Activated CD8-positive, alpha-beta T cell treated with anti-CD3 and anti-CD28 coated beads, Interleukin-2, amount 10 ng/mL, durations not matched to agents 7 days and 5 days (primary cell): Measurements from ENCODE around the gene CHN2. TPM values are rescaled to one million over a fixed set of nuclear protein-coding genes. Genes with fewer than 3 reads are reported as not detected.

Experiments used
- ATAC-seq: fragments of 150-1000 bp; cut with Tn5 transposase; one replicate; pipeline ENCODE4 v1.10.0; 2021; ENCODE audit warnings: moderate library complexity
- CTCF ChIA-PET: fragments of 350-600 bp; sonication (Branson Sonifier 250); formaldehyde crosslinking; loops from one replicate; lab custom pipeline; 2021; ENCODE audit warnings: antibody characterized with exemption; lab: Charles Lee
- POLR2A ChIA-PET: fragments of 350-600 bp; sonication (Branson Sonifier 250); formaldehyde crosslinking; loops from one replicate; lab custom pipeline; 2021; ENCODE audit warnings: antibody characterized with exemption; lab: Charles Lee
- DNase-seq: peaks from one replicate; pipeline ENCODE4 v3.0.0-alpha.2; 2020
- H3K27ac Mint-ChIP-seq: one replicate; pipeline ENCODE4 v1.8.0; 2021; ENCODE audit warnings: mild to moderate bottlenecking, mixed read lengths
- H3K27me3 Mint-ChIP-seq: one replicate; pipeline ENCODE4 v1.8.0; 2021; ENCODE audit warnings: low read depth, mixed read lengths
- H3K36me3 Mint-ChIP-seq: one replicate; pipeline ENCODE4 v1.8.0; 2021; ENCODE audit warnings: low read depth, mixed read lengths
- H3K4me1 Mint-ChIP-seq: one replicate; pipeline ENCODE4 v1.8.0; 2021; ENCODE audit warnings: low read depth, mixed read lengths
- H3K4me3 Mint-ChIP-seq: one replicate; pipeline ENCODE4 v1.8.0; 2021; ENCODE audit warnings: mild to moderate bottlenecking, mixed read lengths
- H3K9me3 Mint-ChIP-seq: one replicate; pipeline ENCODE4 v1.8.0; 2022; ENCODE audit warnings: mixed read lengths; ENCODE audit not compliant: insufficient read depth
- total RNA-seq, 2 experiments: library from RNA; stranded (reverse); gene quantifications; one replicate each; pipeline ENCODE4 v1.2.3, GENCODE V29; 2021

The CHN2 gene
- total RNA-seq, 2 experiments from 2014 or later, result 8.7 to 9.2 TPM

DNA sequence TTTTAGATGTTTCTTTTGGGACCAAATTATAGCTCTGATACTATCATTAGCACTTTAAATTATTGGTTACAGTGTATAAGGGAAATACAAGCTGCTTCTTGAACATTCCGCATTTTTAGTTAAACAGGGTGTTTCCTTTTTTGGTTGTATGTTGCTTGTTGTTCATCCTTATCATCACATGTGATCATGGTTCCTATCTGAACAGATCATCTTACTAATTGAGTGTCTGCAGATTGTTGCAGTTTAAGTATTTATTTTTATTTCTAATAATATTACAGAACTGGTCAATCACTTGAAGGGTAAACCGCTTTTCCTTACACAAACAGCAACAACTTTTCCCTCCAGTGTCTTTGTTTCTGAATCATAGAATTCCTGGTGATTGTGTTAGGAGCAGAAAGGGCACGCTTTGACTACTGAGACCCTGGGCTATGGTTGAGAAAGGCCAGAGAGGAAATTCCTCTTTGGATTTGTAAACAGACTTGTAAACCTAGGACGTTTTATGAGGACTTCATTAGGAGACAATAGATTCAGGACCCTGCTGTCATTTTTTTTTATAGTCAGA is 37.2 kb downstream of the CHN2 start:
- POLR2A ChIA-PET, result no interaction called here
- Mint-ChIP-seq H3K4me3 (no peak overlapping the region), H3K27me3 (no peaks in the 10 kb centered on the region), H3K4me1 (peaks cover 16% of the 10 kb centered on the region), H3K36me3 (no peaks in the 10 kb centered on the region), H3K9me3 (no peaks in the 10 kb centered on the region), H3K27ac (no peak overlapping the region)
- DNase-seq, result no peak
- CTCF ChIA-PET, result interaction anchor here (1.7 kb wide), 1 partner anchor 42 kb away, joined by 5 read pairs; no protein-coding TSS in a partner anchor
- ATAC-seq, result no peak

DNA sequence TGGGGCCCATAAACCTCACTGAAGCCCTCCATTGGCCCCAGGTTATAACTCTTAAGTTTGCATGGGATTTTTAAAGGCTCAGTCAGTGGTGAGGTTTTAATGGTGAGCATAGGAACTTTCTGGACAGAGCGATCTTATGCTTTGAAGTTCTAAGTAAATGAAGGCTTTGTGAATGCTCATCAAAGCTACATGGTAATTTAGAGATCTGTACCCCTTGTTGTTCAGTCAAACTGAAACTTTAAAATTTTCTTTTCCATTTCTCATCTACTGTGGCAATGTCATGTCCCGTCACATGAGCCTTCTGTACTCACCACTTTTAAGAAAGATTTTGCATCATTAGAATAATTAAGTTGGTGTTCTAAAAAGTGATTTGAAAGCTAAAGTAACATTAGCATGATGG is 39.9 kb downstream of the CHN2 start:
- no peak for DNase-seq
- CTCF ChIA-PET, result no interaction called here
- Mint-ChIP-seq H3K9me3 (no peaks in the 10 kb centered on the region), H3K27ac (no peak overlapping the region), H3K4me1 (peaks cover 16% of the 10 kb centered on the region), H3K36me3 (no peaks in the 10 kb centered on the region), H3K27me3 (peaks cover 3% of the 10 kb centered on the region), H3K4me3 (no peak overlapping the region)
- POLR2A ChIA-PET, result no interaction called here
- no peak for ATAC-seq

DNA sequence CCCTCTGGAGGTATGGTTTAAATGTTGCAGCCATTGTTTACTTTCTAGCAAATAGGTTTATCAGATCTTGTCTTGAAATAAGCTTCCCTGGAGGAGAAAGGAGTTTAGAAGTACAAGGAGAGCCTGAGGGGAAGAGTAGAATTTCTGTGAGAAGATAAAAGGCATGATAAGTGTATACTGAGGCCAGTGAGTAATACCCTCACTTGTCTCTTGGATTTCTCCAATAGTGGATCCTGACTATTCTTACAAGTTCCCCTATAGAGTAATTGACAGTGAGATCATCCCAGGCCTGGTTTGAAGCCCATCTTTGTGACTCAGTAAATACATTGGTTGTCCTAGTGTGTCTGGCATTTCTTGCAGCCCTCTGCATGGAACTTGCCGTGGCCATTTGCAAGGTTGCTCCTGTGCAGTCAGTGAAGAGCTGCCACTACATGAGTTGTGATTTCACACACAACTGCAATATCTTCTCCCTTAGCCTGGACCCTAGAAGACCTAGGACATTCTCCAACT is 41.6 kb downstream of the CHN2 start:
- Mint-ChIP-seq H3K27ac (no peak overlapping the region), H3K9me3 (no peaks in the 10 kb centered on the region), H3K4me3 (no peak overlapping the region), H3K4me1 (peaks cover 16% of the 10 kb centered on the region), H3K36me3 (no peaks in the 10 kb centered on the region), H3K27me3 (peaks cover 8% of the 10 kb centered on the region)
- no peak for ATAC-seq
- CTCF ChIA-PET, result no interaction called here
- no peak for DNase-seq
- POLR2A ChIA-PET, result no interaction called here

DNA sequence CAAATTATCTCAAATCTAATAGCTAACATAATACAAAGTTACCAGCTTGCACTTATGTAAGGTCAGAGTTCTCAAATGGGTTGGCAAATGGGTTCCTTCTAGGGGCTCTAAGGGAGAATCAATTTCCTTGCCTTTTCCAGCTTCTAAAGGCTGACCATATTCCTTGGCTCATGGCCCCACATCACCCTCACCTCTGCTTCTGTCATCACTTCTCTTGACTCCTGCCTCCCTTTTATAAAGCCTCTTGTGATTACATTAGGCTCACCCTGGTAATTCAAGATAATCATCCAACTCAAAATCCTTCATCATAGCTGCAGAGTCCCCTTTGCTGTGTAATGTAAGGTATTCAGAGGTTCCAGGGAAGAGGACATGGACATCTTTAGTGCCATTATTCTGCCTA is 42.1 kb downstream of the CHN2 start:
- Mint-ChIP-seq H3K27ac (no peak overlapping the region), H3K27me3 (peaks cover 8% of the 10 kb centered on the region), H3K4me1 (peaks cover 16% of the 10 kb centered on the region), H3K4me3 (no peak overlapping the region), H3K36me3 (no peaks in the 10 kb centered on the region), H3K9me3 (no peaks in the 10 kb centered on the region)
- ATAC-seq, result no peak
- CTCF ChIA-PET, result interaction anchor here (0.6 to 0.9 kb wide), 2 partner anchors 47 to 914 kb away, joined by 3 to 5 read pairs; no protein-coding TSS in a partner anchor
- POLR2A ChIA-PET, result no interaction called here
- no peak for DNase-seq

DNA sequence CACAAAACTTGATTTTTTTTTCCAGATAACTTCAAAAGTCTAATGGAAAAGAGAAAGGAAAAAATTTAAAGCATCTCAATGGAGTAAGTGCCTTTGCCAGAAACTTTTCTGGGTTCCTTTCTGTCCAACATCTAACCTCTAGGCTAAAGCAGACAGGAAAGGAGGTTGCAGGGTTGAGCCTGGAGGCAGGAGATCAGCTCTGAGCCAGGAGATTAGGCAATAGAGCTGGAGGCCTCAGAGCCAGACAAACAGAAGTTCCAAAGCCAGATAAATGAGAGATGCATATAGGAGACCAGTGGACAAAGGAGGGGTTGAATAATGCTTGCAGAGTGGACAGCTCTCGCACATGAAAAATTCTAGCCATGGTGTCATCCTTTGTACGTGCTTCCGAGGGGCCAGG is 42.9 kb downstream of the CHN2 start:
- H3K36me3 Mint-ChIP-seq, result no peaks in the 10 kb centered on the region
- POLR2A ChIA-PET, result no interaction called here

DNA sequence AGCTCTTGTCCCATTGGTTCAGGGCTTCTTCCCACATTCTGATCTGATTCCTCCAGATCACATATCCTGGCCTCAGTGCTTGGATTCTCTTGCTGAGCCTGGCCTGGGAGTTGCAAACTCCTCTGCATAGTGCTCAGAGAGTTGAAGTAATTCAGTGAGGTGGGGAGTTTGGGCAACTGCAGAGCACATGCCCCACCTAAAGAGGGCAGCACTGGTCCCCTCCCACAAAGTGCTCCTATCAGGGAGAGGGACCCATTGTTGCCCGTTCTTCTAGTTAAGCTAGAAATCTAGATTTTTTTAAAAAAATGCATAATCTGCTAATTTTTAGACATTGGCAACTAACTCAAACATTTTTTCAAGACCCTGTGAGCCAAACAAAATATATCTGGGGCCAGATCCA is 45.1 kb downstream of the CHN2 start:
- ChIA-PET CTCF (interaction anchor here (1.0 to 2.7 kb wide), 8 partner anchors 9 to 177 kb away, joined by 3 to 10 read pairs (median 4); no protein-coding TSS in a partner anchor), POLR2A (interaction anchor here (0.6 kb wide), 1 partner anchor 310 kb away, joined by 3 read pairs; no protein-coding TSS in a partner anchor)
- ATAC-seq, result no peak
- no peaks in the 10 kb centered on the region for H3K36me3 Mint-ChIP-seq
- peak; percentile 35 for DNase-seq
- H3K9me3 Mint-ChIP-seq, result no peaks in the 10 kb centered on the region
- peaks cover 10% of the 10 kb centered on the region for H3K27me3 Mint-ChIP-seq
- H3K4me1 Mint-ChIP-seq, result peaks cover 14% of the 10 kb centered on the region
- no peak overlapping the region for H3K4me3 Mint-ChIP-seq
- H3K27ac Mint-ChIP-seq, result no peak overlapping the region

More for the DNA sequence above, 42.9 kb downstream of the CHN2 start:
- H3K4me3 Mint-ChIP-seq, result no peak overlapping the region
- no peak overlapping the region for H3K27ac Mint-ChIP-seq
- CTCF ChIA-PET, result interaction anchor here (0.9 kb wide), 1 partner anchor 48 kb away, joined by 5 read pairs; no protein-coding TSS in a partner anchor
- no peak for DNase-seq
- H3K4me1 Mint-ChIP-seq, result peaks cover 15% of the 10 kb centered on the region
- peaks cover 8% of the 10 kb centered on the region for H3K27me3 Mint-ChIP-seq
- no peak for ATAC-seq
- no peaks in the 10 kb centered on the region for H3K9me3 Mint-ChIP-seq

DNA sequence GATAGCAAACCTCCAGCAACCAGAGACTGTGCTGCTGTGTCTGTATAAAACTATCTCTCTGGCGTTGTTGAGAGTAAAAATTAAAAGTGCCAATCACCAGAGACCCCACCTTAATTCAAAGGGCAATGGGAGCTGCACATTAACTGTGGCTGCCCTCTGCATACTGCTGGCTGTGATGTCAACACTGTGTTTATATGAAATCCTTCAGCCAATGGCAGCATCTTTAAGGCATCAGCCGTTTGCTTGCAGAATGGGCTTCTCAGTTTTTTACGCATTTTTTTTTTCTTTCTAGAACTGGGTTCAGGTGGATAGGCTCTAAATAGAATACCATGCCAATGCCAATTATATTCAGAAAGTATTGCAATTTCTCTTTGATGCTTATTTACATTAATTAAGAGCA is 47.7 kb downstream of the CHN2 start:
- ChIA-PET POLR2A (no interaction called here), CTCF (no interaction called here)
- peaks cover 22% of the 10 kb centered on the region for H3K4me1 Mint-ChIP-seq
- no peaks in the 10 kb centered on the region for H3K36me3 Mint-ChIP-seq
- no peak overlapping the region for H3K27ac Mint-ChIP-seq
- peaks cover 10% of the 10 kb centered on the region for H3K27me3 Mint-ChIP-seq
- DNase-seq, result no peak
- H3K4me3 Mint-ChIP-seq, result no peak overlapping the region
- ATAC-seq, result no peak
- H3K9me3 Mint-ChIP-seq, result no peaks in the 10 kb centered on the region

DNA sequence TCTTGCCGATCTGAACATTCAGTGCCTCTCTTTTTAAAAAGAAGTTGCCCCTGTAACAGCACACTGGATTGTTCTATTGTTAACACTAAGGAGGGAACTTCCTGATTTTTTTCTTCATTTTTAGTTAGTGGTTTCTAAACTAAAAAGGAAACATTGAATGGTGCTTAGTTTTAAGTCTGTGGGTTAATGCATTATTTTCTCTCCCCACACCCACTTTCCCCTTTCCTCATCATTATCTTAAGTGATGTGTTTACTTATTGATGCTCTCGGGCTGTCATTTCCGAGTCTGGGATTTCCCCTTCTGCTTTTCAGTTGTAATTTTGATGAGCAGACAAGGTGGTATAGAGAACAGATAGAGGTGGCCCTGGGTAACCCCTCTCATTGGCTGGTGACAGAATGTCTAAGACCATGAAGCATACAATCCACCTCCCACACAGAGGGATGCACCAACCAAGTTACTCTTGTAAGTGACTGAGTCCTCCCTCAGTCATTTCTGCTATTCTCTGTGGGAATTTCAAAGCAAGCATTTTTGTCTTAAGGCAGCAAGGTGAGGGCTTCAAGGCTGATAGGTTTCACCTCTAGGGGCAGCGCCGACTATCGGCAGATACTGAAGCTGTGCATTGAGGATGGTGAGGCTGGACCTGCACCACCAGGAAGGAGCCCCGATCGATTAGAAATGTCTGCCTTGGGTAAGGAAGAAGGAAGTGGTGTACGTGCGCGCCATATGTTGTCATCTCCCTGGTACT is 49.5 kb downstream of the CHN2 start:
- peaks cover 10% of the 10 kb centered on the region for H3K27me3 Mint-ChIP-seq
- no peak overlapping the region for H3K4me3 Mint-ChIP-seq
- ATAC-seq, result peak; percentile 60
- H3K36me3 Mint-ChIP-seq, result no peaks in the 10 kb centered on the region
- DNase-seq, result no peak
- CTCF ChIA-PET, result interaction anchor here (1.1 to 1.3 kb wide), 3 partner anchors 54 to 102 kb away, joined by 3 to 7 read pairs (median 6); no protein-coding TSS in a partner anchor
- H3K4me1 Mint-ChIP-seq, result peaks cover 26% of the 10 kb centered on the region
- no peak overlapping the region for H3K27ac Mint-ChIP-seq
- POLR2A ChIA-PET, result interaction anchor here (0.7 kb wide), 1 partner anchor 33 kb away, joined by 3 read pairs; no protein-coding TSS in a partner anchor
- H3K9me3 Mint-ChIP-seq, result no peaks in the 10 kb centered on the region

DNA sequence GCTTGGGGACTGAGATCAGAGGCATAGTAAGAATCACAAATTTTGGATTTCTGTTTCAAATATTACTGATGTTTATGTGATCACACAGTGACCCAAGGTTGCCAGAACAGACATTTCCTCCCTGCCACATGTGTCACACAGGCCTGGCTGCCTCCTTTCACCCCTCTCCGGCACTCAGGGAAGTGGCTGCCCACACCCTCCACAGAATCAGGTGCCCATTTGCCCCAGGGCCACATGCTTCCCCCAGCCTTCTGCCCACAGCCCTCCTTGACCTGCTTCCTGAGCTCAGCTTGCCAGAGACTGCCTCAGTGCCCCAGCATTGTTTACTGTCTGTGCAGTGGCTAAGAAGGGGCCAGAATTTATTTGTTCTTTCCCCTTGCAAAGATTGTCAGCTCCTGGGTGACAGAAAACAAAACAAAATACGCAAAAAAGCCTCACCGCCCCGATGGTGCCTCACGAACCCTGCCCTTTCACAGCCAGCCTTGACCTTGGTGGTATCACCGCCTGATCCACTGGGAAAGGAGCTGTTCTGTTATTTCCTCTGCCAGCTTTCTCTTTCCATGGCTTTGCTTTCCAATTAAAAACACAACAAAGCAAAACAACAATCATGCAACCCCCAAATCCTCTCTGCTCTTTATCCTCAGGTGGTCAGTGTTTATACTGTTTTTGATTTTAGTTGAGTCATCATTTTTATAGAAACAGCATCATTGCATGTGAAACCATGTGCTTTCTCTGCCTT is 52.8 kb downstream of the CHN2 start:
- Mint-ChIP-seq H3K27me3 (peaks cover 3% of the 10 kb centered on the region), H3K4me1 (peaks cover 26% of the 10 kb centered on the region), H3K9me3 (no peaks in the 10 kb centered on the region), H3K27ac (no peak overlapping the region), H3K36me3 (no peaks in the 10 kb centered on the region), H3K4me3 (no peak overlapping the region)
- CTCF ChIA-PET, result interaction anchor here (1.1 kb wide), 1 partner anchor 58 kb away, joined by 3 read pairs; no protein-coding TSS in a partner anchor
- no peak for DNase-seq
- no peak for ATAC-seq
- POLR2A ChIA-PET, result no interaction called here

DNA sequence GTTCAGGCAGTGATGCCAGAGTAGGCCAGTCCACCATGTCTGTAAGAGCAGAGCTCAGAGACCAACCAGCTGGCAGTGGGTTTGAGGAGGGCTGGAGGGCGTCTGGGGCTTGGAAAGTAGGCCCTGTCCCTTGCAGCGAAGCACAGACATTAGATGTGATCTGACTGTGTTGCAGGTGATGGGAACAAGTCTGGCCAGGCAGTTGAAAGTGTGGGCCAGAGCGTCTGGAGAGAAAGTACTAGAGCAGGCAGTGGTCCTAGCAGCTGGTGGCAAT is 53.3 kb downstream of the CHN2 start:
- ATAC-seq (no peak), DNase-seq (no peak)
- H3K9me3 Mint-ChIP-seq, result no peaks in the 10 kb centered on the region
- no peak overlapping the region for H3K27ac Mint-ChIP-seq
- H3K36me3 Mint-ChIP-seq, result no peaks in the 10 kb centered on the region
- peaks cover 26% of the 10 kb centered on the region for H3K4me1 Mint-ChIP-seq
- H3K4me3 Mint-ChIP-seq, result no peak overlapping the region
- POLR2A ChIA-PET, result no interaction called here
- CTCF ChIA-PET, result no interaction called here
- peaks cover 3% of the 10 kb centered on the region for H3K27me3 Mint-ChIP-seq

DNA sequence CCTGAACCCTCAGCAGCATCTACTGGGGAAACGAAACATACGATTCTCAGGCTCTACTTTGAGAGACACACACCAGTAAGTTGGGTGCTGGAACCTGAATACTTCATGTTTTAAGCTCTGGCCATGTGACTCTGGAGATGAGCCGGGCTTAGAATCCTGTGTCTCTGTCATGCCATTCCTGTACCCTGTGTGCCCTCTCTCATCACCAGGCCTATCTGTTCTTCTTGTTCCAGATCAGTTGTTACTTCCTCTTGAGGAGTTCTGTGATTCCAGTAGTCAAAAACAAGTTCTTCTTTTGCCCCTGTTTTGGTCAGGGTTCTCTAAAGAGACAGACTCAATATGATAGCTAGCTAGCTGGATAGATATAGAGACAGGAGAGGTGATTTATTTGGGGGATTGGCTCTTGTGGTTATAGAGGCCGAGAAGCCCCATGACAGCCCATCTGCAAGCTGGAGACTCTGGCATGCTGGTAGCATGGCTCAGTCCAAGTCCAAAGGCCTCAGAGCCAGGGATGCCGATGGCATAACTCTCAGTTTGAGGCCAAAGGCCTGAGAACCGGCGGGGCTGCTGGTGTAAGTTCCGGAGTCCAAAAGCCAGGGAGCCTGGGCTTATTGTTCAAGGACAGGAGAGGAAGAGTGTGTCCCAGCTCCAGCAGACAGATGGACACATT is 54.3 kb downstream of the CHN2 start:
- H3K4me3 Mint-ChIP-seq, result no peak overlapping the region
- no peak overlapping the region for H3K27ac Mint-ChIP-seq
- ATAC-seq (no peak), DNase-seq (no peak)
- CTCF ChIA-PET, result no interaction called here
- H3K9me3 Mint-ChIP-seq, result no peaks in the 10 kb centered on the region
- POLR2A ChIA-PET, result no interaction called here
- H3K36me3 Mint-ChIP-seq, result no peaks in the 10 kb centered on the region
- peaks cover 22% of the 10 kb centered on the region for H3K4me1 Mint-ChIP-seq
- no peaks in the 10 kb centered on the region for H3K27me3 Mint-ChIP-seq
